Stimulated activated naive CD8-positive, alpha-beta T cell treated with anti-CD3 and anti-CD28 coated beads, Interleukin-15, amount 100 ng/mL, for 72 hours (primary cell): ENCODE measurements around the gene SRGAP2C.
"Not testable (repeated sequence)": the region's sequence is repeated elsewhere in the genome, so short reads cannot be mapped to it uniquely, and the experiment has no call there.

Source experiments
- ATAC-seq: fragments of 150-1000 bp; cut with Tn5 transposase; 2 replicates; pipeline ENCODE4 v1.10.0; 2021; ENCODE audit warnings: mild to moderate bottlenecking, moderate library complexity
- DNase-seq, 2 donors: peaks; one replicate each; pipeline ENCODE4 v3.0.0; 2021 to 2022
- H3K27ac Mint-ChIP-seq, 2 donors: one replicate each; pipeline ENCODE4 v1.8.0; 2022; ENCODE audit warnings: mild to moderate bottlenecking in 2 of 2, mixed read lengths in 2 of 2, moderate library complexity in 2 of 2
- H3K27me3 Mint-ChIP-seq: one replicate; pipeline ENCODE4 v1.8.0; 2022; ENCODE audit warnings: mixed read lengths
- H3K4me1 Mint-ChIP-seq: one replicate; pipeline ENCODE4 v1.8.0; 2022; ENCODE audit warnings: mild to moderate bottlenecking, mixed read lengths
- H3K4me3 Mint-ChIP-seq, 2 donors: one replicate each; pipeline ENCODE4 v1.8.0; 2022; ENCODE audit warnings: mild to moderate bottlenecking in 2 of 2, mixed read lengths in 2 of 2, moderate library complexity in 1 of 2
- H3K9me3 Mint-ChIP-seq, 2 donors: one replicate each; pipeline ENCODE4 v1.8.0; 2022; ENCODE audit warnings: mixed read lengths in 2 of 2

Gene SRGAP2C

GRCh38 chr1:121168152-121168668 is 16.6 kb upstream of the SRGAP2C start:
- not testable (repeated sequence) for H3K4me3 Mint-ChIP-seq, H3K27ac Mint-ChIP-seq, H3K4me1 Mint-ChIP-seq, H3K27me3 Mint-ChIP-seq, ATAC-seq, H3K9me3 Mint-ChIP-seq, DNase-seq

- not testable (repeated sequence) for H3K27ac Mint-ChIP-seq, H3K4me1 Mint-ChIP-seq, H3K4me3 Mint-ChIP-seq
Observed at GRCh38 chr1:121176649-121177048, 8.1 kb upstream of the SRGAP2C start.

GRCh38 chr1:121178197-121178596 is 6.6 kb upstream of the SRGAP2C start:
- not testable (repeated sequence) for ATAC-seq, H3K27me3 Mint-ChIP-seq, DNase-seq, H3K9me3 Mint-ChIP-seq, H3K4me3 Mint-ChIP-seq, H3K27ac Mint-ChIP-seq, H3K4me1 Mint-ChIP-seq

More at GRCh38 chr1:121176649-121177048, 8.1 kb upstream of the SRGAP2C start:
- ATAC-seq, H3K9me3 Mint-ChIP-seq, DNase-seq, H3K27me3 Mint-ChIP-seq: not testable (repeated sequence)

GRCh38 chr1:121183867-121184266 is 908 bp upstream of the SRGAP2C start:
- H3K9me3 Mint-ChIP-seq, H3K27me3 Mint-ChIP-seq, H3K4me1 Mint-ChIP-seq: not testable (repeated sequence)
- DNase-seq (peak; percentile 8 to 11), ATAC-seq (peak; percentile 0)
- H3K4me3 Mint-ChIP-seq, result peak overlapping the region; percentile 72 to 76
- H3K27ac Mint-ChIP-seq, result peak overlapping the region in 1 of 2 donors; percentile 46

GRCh38 chr1:121185140-121185708 is 449 bp downstream of the SRGAP2C start:
- H3K27ac Mint-ChIP-seq, H3K9me3 Mint-ChIP-seq, H3K4me1 Mint-ChIP-seq, H3K27me3 Mint-ChIP-seq: not testable (repeated sequence)
- peak overlapping the region; percentile 89 to 90 for H3K4me3 Mint-ChIP-seq
- ATAC-seq (peak; percentile 9), DNase-seq (peak in 1 of 2 donors; percentile 33)

DNA sequence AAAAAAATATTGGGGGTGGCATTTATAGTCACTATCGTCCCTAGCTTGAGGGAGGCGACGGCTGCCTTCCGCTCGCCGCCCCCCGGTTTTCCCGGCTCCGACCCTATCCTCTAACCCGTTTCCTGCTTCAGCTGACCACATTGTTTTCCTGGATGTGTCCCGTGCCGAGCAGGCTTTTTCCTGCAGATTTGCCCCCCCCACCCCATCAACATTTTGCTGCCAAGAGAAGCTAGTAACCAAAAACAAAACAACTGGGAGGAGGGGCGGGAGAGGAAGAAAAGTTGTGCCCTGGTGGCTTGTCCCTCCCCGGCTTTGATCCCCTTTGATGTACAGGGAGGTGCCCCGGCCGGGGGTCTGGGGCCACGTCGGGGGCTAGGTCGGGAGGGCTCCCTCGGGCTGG is 1.4 kb downstream of the SRGAP2C start:
- H3K4me1 Mint-ChIP-seq, ATAC-seq, H3K9me3 Mint-ChIP-seq, H3K27me3 Mint-ChIP-seq, DNase-seq: not testable (repeated sequence)
- Mint-ChIP-seq H3K4me3 (peak overlapping the region in 1 of 2 donors; percentile 93), H3K27ac (peak overlapping the region in 1 of 2 donors; percentile 92)

GRCh38 chr1:121187914-121188313 is 3.1 kb downstream of the SRGAP2C start:
- not testable (repeated sequence) for DNase-seq, H3K4me1 Mint-ChIP-seq, H3K27me3 Mint-ChIP-seq, H3K27ac Mint-ChIP-seq, ATAC-seq, H3K9me3 Mint-ChIP-seq
- H3K4me3 Mint-ChIP-seq, result peak overlapping the region; percentile 10 to 24

- H3K4me1 Mint-ChIP-seq, DNase-seq, H3K9me3 Mint-ChIP-seq, H3K4me3 Mint-ChIP-seq, H3K27ac Mint-ChIP-seq, H3K27me3 Mint-ChIP-seq: not testable (repeated sequence)
- peak; percentile 50 for ATAC-seq
Observed at GRCh38 chr1:121192512-121192911, 7.7 kb downstream of the SRGAP2C start.

GRCh38 chr1:121197095-121197882 is 12.5 kb downstream of the SRGAP2C start:
- not testable (repeated sequence) for H3K4me1 Mint-ChIP-seq, H3K27me3 Mint-ChIP-seq, H3K4me3 Mint-ChIP-seq, ATAC-seq, H3K9me3 Mint-ChIP-seq, H3K27ac Mint-ChIP-seq, DNase-seq

DNA sequence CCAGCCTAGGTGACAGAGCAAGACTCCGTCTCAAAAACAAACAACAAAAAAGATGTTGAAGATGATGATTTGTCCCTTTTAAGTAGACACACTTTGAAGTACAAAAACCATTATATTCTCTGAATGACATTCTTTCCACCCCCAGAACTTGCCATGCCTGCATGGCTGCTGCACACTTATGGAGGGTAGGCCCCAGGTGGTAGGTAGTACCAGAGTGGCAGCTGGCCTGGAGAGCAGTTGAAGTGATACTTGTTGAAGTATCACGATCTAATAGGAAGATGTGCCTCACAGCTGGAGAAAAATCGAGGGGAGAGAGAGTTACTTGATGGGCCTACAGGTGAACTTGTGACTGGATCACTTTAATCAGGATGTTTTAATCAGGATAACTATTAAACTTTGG is 15.0 kb downstream of the SRGAP2C start:
- H3K9me3 Mint-ChIP-seq, H3K27ac Mint-ChIP-seq, DNase-seq, H3K4me3 Mint-ChIP-seq, H3K27me3 Mint-ChIP-seq, ATAC-seq, H3K4me1 Mint-ChIP-seq: not testable (repeated sequence)

DNA sequence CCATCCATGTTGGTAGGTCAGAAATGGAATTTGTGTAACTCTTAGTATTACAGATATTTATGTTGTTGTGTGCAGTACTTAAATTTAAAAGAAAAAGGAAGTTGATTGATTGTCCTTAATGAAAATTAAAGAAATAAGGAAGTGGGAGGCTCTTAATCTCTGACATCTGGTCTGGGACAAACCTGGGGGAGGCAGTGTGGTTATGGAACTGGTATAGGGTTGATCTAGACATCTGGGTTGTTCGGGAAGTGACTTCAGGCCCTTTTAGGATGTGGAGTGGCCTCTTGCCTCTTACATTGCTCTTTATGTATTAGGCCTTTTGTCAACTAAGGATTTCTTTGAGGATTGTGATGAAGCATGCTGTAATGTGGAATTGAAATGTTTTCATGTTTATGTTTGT is 15.5 kb downstream of the SRGAP2C start:
- ATAC-seq, DNase-seq, H3K27me3 Mint-ChIP-seq: not testable (repeated sequence)

DNA sequence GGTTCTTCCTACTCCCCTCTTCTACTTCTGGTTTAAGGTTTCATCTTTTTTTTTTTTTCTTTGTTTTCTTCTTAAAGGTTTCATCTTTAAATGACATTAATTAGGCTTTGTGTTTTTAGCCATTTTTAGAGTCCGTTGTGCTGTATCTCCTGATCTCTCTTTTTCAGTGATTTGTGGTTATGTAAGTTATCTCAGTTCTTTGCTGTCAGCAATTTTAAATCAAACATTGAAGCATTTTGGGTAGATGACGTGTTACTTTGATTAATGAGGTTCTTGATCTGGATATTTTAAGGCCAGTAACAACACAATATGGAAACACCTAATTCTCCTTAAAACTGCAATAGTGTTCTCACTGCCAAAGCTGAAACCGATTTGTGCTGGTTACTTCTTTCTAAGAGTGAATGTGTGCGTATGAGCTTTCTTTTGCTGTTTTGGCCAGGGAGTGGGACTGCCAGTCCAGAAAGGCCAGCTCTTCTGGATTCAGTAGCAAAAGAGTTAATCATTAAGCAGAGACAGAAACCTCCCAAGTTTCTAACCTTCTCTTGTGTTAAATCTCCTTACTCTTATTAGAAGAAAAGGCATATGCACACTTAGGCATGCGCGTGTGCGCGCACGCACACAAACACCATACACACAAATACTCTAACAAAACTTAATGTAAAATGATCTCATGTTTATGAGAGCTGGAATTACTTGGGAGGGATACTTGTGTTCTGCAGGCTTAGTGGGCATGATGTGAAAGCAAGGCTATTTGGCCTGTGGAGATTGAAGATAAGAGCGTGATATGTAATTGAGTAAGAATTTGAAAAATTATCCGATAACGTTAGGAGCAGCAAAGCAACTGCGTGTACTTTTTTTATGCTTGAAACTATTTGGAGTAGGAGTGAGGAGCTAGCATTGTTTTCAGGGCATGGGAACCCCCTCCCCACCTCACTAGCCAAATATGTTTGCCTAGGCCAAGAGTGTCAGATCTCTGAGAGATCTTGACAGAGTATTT is 16.5 kb downstream of the SRGAP2C start:
- not testable (repeated sequence) for ATAC-seq, H3K4me1 Mint-ChIP-seq, DNase-seq, H3K9me3 Mint-ChIP-seq, H3K4me3 Mint-ChIP-seq, H3K27ac Mint-ChIP-seq, H3K27me3 Mint-ChIP-seq

More for the DNA sequence above, 15.5 kb downstream of the SRGAP2C start:
- not testable (repeated sequence) for H3K4me3 Mint-ChIP-seq, H3K4me1 Mint-ChIP-seq, H3K9me3 Mint-ChIP-seq, H3K27ac Mint-ChIP-seq

GRCh38 chr1:121202986-121203385 is 18.2 kb downstream of the SRGAP2C start:
- not testable (repeated sequence) for H3K9me3 Mint-ChIP-seq, ATAC-seq, H3K27ac Mint-ChIP-seq, H3K4me3 Mint-ChIP-seq, H3K27me3 Mint-ChIP-seq, DNase-seq, H3K4me1 Mint-ChIP-seq

GRCh38 chr1:121205786-121206711 is 21.3 kb downstream of the SRGAP2C start:
- not testable (repeated sequence) for H3K27me3 Mint-ChIP-seq, H3K9me3 Mint-ChIP-seq, H3K4me1 Mint-ChIP-seq, DNase-seq, H3K4me3 Mint-ChIP-seq
- peak overlapping the region in 1 of 2 donors; percentile 42 for H3K27ac Mint-ChIP-seq
- peak; percentile 26 for ATAC-seq
